ENCODE results near the gene ASIC2. TPM values are rescaled to one million over a fixed set of nuclear protein-coding genes. Genes with fewer than 3 reads are reported as not detected.

Gene ASIC2
- total and polyA plus RNA-seq, 7 donors: 0.01 TPM; not detected in 6

GRCh38 chr17:33138627-33139026, 154.5 kb downstream of the ASIC2 start:
- Histone ChIP-seq H3K36me3 (ENCODE audit: insufficient read depth in 1 of 2, low read depth in 1 of 2) (no peaks in the 10 kb centered on the region), H3K9me3 (no peaks in the 10 kb centered on the region), H3K4me3 (no peak overlapping the region), H3K27ac (no peak overlapping the region), H3K4me1 (no peaks in the 10 kb centered on the region), H3K27me3 (ENCODE audit: insufficient read depth in 3 of 3, low read length in 2 of 3) (peaks cover 0 to 6% (median 5%) of the 10 kb centered on the region in 3 donors)
- intact Hi-C loops (cut with DNase I): loop anchor here in 1 of 2 donors (10.0 kb wide), 1 partner anchor 64 kb away; no protein-coding TSS in a partner anchor
- DNase-seq: no peak
- TF ChIP-seq CTCF (IDR thresholded peaks at IDR 0.05): no peak
- WGBS, 3 donors: 53 to 72% (median 68%) methylated on average over 3 of the region's 3 CpGs
- no peak for ATAC-seq

GRCh38 chr17:33137426-33137825, 155.7 kb downstream of the ASIC2 start:
- no peak for DNase-seq
- peaks cover 0 to 8% (median 5%) of the 10 kb centered on the region in 3 donors for H3K27me3 ChIP-seq (ENCODE audit: insufficient read depth in 3 of 3, low read length in 2 of 3)
- no peak overlapping the region for H3K4me3 ChIP-seq
- H3K9me3 ChIP-seq: no peaks in the 10 kb centered on the region
- ATAC-seq: no peak
- no peaks in the 10 kb centered on the region for H3K36me3 ChIP-seq (ENCODE audit: insufficient read depth in 1 of 2, low read depth in 1 of 2)
- no peak for TF ChIP-seq CTCF (IDR thresholded peaks at IDR 0.05)
- intact Hi-C loops (cut with DNase I): loop anchor here in 1 of 2 donors (10.0 kb wide), 1 partner anchor 63 kb away; no protein-coding TSS in a partner anchor
- no peak overlapping the region for H3K27ac ChIP-seq
- no peaks in the 10 kb centered on the region for H3K4me1 ChIP-seq

GRCh38 chr17:33135691-33136090, 157.4 kb downstream of the ASIC2 start:
- no peaks in the 10 kb centered on the region for H3K4me1 ChIP-seq
- H3K9me3 ChIP-seq: no peaks in the 10 kb centered on the region
- H3K27ac ChIP-seq: no peak overlapping the region
- intact Hi-C loops (cut with DNase I): loop anchor here in 1 of 2 donors (10.0 kb wide), 1 partner anchor 61 kb away; no protein-coding TSS in a partner anchor
- DNase-seq (no peak), ATAC-seq (no peak)
- no peaks in the 10 kb centered on the region for H3K36me3 ChIP-seq (ENCODE audit: insufficient read depth in 1 of 2, low read depth in 1 of 2)
- peaks cover 0 to 13% (median 8%) of the 10 kb centered on the region in 3 donors for H3K27me3 ChIP-seq (ENCODE audit: insufficient read depth in 3 of 3, low read length in 2 of 3)
- TF ChIP-seq CTCF (IDR thresholded peaks at IDR 0.05): no peak
- WGBS, 3 donors: 53 to 76% (median 54%) methylated on average over 4 of the region's 4 CpGs
- H3K4me3 ChIP-seq: no peak overlapping the region

- WGBS, 3 donors: 76 to 80% (median 78%) methylated on average over 7 of the region's 7 CpGs
- TF ChIP-seq CTCF (IDR thresholded peaks at IDR 0.05): no peak
- H3K36me3 ChIP-seq (ENCODE audit: insufficient read depth in 1 of 2, low read depth in 1 of 2): no peaks in the 10 kb centered on the region
- no peaks in the 10 kb centered on the region for H3K4me1 ChIP-seq
- H3K27ac ChIP-seq: no peak overlapping the region
- no peak overlapping the region for H3K4me3 ChIP-seq
- H3K27me3 ChIP-seq (ENCODE audit: insufficient read depth in 3 of 3, low read length in 2 of 3): peaks cover 0 to 15% (median 10%) of the 10 kb centered on the region in 3 donors
- intact Hi-C loops (cut with DNase I): loop anchor here in 1 of 2 donors (10.0 kb wide), 1 partner anchor 57 kb away; no protein-coding TSS in a partner anchor
- no peak for DNase-seq
- ATAC-seq: no peak
- no peaks in the 10 kb centered on the region for H3K9me3 ChIP-seq
Observed at GRCh38 chr17:33131620-33132019, 161.5 kb downstream of the ASIC2 start.

GRCh38 chr17:33127706-33128105, 165.4 kb downstream of the ASIC2 start:
- Histone ChIP-seq H3K36me3 (ENCODE audit: insufficient read depth in 1 of 2, low read depth in 1 of 2) (no peaks in the 10 kb centered on the region), H3K27ac (no peak overlapping the region), H3K4me1 (no peaks in the 10 kb centered on the region), H3K4me3 (no peak overlapping the region), H3K27me3 (ENCODE audit: insufficient read depth in 3 of 3, low read length in 2 of 3) (peaks cover 2 to 16% (median 6%) of the 10 kb centered on the region in 3 donors), H3K9me3 (no peaks in the 10 kb centered on the region)
- ATAC-seq (no peak), DNase-seq (no peak)
- intact Hi-C loops (cut with DNase I): no loop called here
- no peak for TF ChIP-seq CTCF (IDR thresholded peaks at IDR 0.05)
- 43 to 62% (median 57%) methylated on average over 2 of the region's 2 CpGs for WGBS, 3 donors
